Measurements from ENCODE around the gene PLAAT4.
"Not testable (repeated sequence)": the region's sequence is repeated elsewhere in the genome, so short reads cannot be mapped to it uniquely, and the experiment has no call there.

- TF ChIP-seq CREM (CRISPR knock-in tag; IDR thresholded peaks at IDR 0.05); MAX (CRISPR knock-in tag; IDR thresholded peaks at IDR 0.05); TEAD4 (CRISPR knock-in tag; IDR thresholded peaks at IDR 0.05); MYBL2 (CRISPR knock-in tag; IDR thresholded peaks at IDR 0.05); ELF4 (CRISPR knock-in tag; IDR thresholded peaks at IDR 0.05; ENCODE audit: low read depth); ESRRA (CRISPR knock-in tag; IDR thresholded peaks at IDR 0.05; ENCODE audit: borderline replicate concordance); SP1 (CRISPR knock-in tag; conservative IDR thresholded peaks at IDR 0.05): not testable (repeated sequence)
- TF ChIP-seq, protein P1, sequence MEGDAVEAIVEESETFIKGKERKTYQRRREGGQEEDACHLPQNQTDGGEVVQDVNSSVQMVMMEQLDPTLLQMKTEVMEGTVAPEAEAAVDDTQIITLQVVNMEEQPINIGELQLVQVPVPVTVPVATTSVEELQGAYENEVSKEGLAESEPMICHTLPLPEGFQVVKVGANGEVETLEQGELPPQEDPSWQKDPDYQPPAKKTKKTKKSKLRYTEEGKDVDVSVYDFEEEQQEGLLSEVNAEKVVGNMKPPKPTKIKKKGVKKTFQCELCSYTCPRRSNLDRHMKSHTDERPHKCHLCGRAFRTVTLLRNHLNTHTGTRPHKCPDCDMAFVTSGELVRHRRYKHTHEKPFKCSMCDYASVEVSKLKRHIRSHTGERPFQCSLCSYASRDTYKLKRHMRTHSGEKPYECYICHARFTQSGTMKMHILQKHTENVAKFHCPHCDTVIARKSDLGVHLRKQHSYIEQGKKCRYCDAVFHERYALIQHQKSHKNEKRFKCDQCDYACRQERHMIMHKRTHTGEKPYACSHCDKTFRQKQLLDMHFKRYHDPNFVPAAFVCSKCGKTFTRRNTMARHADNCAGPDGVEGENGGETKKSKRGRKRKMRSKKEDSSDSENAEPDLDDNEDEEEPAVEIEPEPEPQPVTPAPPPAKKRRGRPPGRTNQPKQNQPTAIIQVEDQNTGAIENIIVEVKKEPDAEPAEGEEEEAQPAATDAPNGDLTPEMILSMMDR (IDR thresholded peaks at IDR 0.05) = not testable (repeated sequence)
- TF ChIP-seq, protein P2, sequence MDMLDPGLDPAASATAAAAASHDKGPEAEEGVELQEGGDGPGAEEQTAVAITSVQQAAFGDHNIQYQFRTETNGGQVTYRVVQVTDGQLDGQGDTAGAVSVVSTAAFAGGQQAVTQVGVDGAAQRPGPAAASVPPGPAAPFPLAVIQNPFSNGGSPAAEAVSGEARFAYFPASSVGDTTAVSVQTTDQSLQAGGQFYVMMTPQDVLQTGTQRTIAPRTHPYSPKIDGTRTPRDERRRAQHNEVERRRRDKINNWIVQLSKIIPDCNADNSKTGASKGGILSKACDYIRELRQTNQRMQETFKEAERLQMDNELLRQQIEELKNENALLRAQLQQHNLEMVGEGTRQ (CRISPR knock-in tag; IDR thresholded peaks at IDR 0.05) = not testable (repeated sequence)
These were observed 7.2 kb upstream of the PLAAT4 start for GRCh38 chr11:63529373-63529772.
